ENCODE measurements around the gene APCS.

DNA sequence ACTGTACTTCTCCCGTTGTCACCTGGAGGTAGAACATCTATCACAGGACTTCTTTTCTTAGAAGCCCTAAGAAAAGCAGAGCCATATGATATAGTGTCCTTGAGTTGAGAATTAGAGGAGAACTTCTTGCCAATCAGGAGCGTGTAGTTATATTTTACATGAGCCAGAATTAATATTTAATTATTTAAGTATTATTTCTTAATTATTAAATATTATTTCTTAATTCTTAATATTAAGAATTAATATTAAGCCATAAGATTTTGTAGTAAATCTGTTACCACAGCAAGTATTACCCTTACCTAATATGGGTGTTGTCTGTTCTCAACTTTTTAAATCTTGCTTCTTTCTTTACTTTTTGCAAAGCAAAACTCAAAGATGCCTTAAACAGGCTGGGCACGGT lies 10.2 kb upstream of the APCS start:
- TF ChIP-seq SP1 (IDR thresholded peaks at IDR 0.05; ENCODE audit: low read depth, low read length): no peak
- TF ChIP-seq FOSL1 (IDR thresholded peaks at IDR 0.05; ENCODE audit: insufficient read depth, low read depth, low read length): no peak
- TF ChIP-seq, protein P1, sequence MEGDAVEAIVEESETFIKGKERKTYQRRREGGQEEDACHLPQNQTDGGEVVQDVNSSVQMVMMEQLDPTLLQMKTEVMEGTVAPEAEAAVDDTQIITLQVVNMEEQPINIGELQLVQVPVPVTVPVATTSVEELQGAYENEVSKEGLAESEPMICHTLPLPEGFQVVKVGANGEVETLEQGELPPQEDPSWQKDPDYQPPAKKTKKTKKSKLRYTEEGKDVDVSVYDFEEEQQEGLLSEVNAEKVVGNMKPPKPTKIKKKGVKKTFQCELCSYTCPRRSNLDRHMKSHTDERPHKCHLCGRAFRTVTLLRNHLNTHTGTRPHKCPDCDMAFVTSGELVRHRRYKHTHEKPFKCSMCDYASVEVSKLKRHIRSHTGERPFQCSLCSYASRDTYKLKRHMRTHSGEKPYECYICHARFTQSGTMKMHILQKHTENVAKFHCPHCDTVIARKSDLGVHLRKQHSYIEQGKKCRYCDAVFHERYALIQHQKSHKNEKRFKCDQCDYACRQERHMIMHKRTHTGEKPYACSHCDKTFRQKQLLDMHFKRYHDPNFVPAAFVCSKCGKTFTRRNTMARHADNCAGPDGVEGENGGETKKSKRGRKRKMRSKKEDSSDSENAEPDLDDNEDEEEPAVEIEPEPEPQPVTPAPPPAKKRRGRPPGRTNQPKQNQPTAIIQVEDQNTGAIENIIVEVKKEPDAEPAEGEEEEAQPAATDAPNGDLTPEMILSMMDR (IDR thresholded peaks at IDR 0.05; ENCODE audit: control extremely low read depth in 1 of 3, insufficient read depth in 1 of 3, low read depth in 1 of 3, low read length in 3 of 3): no peak
- TF ChIP-seq EZH2 (IDR thresholded peaks at IDR 0.05; ENCODE audit: low read depth, low read length, severe bottlenecking): no peak
- no peak for TF ChIP-seq PHF8 (conservative IDR thresholded peaks at IDR 0.05; ENCODE audit: low read depth, low read length)
- TF ChIP-seq CEBPB (IDR thresholded peaks at IDR 0.05; ENCODE audit: low read depth, low read length): no peak
- no peak for TF ChIP-seq POLR2A (IDR thresholded peaks at IDR 0.05; ENCODE audit: control extremely low read depth in 1 of 2, low read depth in 2 of 2, low read length in 2 of 2)
- TF ChIP-seq HDAC6 (IDR thresholded peaks at IDR 0.05; ENCODE audit: low read depth, low read length): no peak
- no peak for TF ChIP-seq SUZ12 (IDR thresholded peaks at IDR 0.05; ENCODE audit: low read length)
- no peak for TF ChIP-seq ZNF274 (IDR thresholded peaks at IDR 0.05; ENCODE audit: borderline replicate concordance, extremely low read depth, low read length)
- no peak for TF ChIP-seq EP300 (IDR thresholded peaks at IDR 0.05; ENCODE audit: borderline replicate concordance in 1 of 2, low read depth in 2 of 2, low read length in 2 of 2)

All from H1 (cell line).